ENCODE measurements around the gene MRPL47.

MRPL47 gene

GRCh38 chr3:179590669-179591068 lies 13.8 kb downstream of the MRPL47 start:
- ATAC-seq: no peak

GRCh38 chr3:179589143-179589542 lies 15.3 kb downstream of the MRPL47 start:
- peak; percentile 48 to 71 for ATAC-seq

- ATAC-seq: no peak
Measured at GRCh38 chr3:179580992-179581391, 23.4 kb downstream of the MRPL47 start.

GRCh38 chr3:179565496-179565895 lies 38.9 kb downstream of the MRPL47 start:
- ATAC-seq: peak in 1 of 2 donors; percentile 9

- ATAC-seq: peak; percentile 44 to 53
Measured at GRCh38 chr3:179563271-179563783, 41.1 kb downstream of the MRPL47 start.

- peak; percentile 96 for ATAC-seq
Measured at GRCh38 chr3:179562591-179563270, 41.7 kb downstream of the MRPL47 start, which contains the start of gene ACTL6A. Gene ACTL6A (plus strand): TSS chr3:179562926. CDS start chr3:179563093, 167 bp downstream.

- no peak for ATAC-seq
Measured at GRCh38 chr3:179560791-179561190, 43.6 kb downstream of the MRPL47 start.

GRCh38 chr3:179558742-179559364 lies 45.6 kb downstream of the MRPL47 start:
- ATAC-seq: no peak

GRCh38 chr3:179551349-179552105 lies 52.9 kb downstream of the MRPL47 start:
- no peak for ATAC-seq

GRCh38 chr3:179546814-179547241 lies 57.6 kb downstream of the MRPL47 start:
- ATAC-seq: no peak

GRCh38 chr3:179544981-179545645 lies 59.3 kb downstream of the MRPL47 start:
- ATAC-seq: peak; percentile 41 to 67

- no peak for ATAC-seq
Measured at GRCh38 chr3:179542375-179542774, 62.1 kb downstream of the MRPL47 start.

GRCh38 chr3:179541596-179541995 lies 62.8 kb downstream of the MRPL47 start:
- ATAC-seq: no peak

- ATAC-seq: no peak
Measured at GRCh38 chr3:179541094-179541493, 63.3 kb downstream of the MRPL47 start.

Data from activated CD4-positive, CD25-positive, alpha-beta regulatory T cell treated with anti-CD3 and anti-CD28 coated beads, Interleukin-2, amount 50 U/mL, for 24 hours (primary cell).